ENCODE data around the gene EDN3. TPM values are rescaled to one million over a fixed set of nuclear protein-coding genes. Genes with fewer than 3 reads are reported as not detected.

The EDN3 gene
- total RNA-seq, 1 donor from 2014 or later, result 0.87 TPM

GRCh38 chr20:59318201-59318790 lies 17.9 kb downstream of the EDN3 start:
- Histone ChIP-seq H3K9me3 (no peaks in the 10 kb centered on the region), H3K27ac (no peak overlapping the region), H3K27me3 (peaks cover 8% of the 10 kb centered on the region), H3K4me1 (no peaks in the 10 kb centered on the region), H3K36me3 (no peaks in the 10 kb centered on the region), H3K4me3 (no peak overlapping the region)
- intact Hi-C loops (cut with DNase I), result no loop called here
- no peak for DNase-seq
- no peak for TF ChIP-seq CTCF (IDR thresholded peaks at IDR 0.05)
- ATAC-seq, result no peak

GRCh38 chr20:59318803-59319202 lies 18.4 kb downstream of the EDN3 start:
- ATAC-seq, result no peak
- Histone ChIP-seq H3K9me3 (no peaks in the 10 kb centered on the region), H3K4me1 (no peaks in the 10 kb centered on the region), H3K27me3 (peaks cover 8% of the 10 kb centered on the region), H3K27ac (no peak overlapping the region), H3K36me3 (no peaks in the 10 kb centered on the region), H3K4me3 (no peak overlapping the region)
- DNase-seq, result no peak
- TF ChIP-seq CTCF (IDR thresholded peaks at IDR 0.05), result no peak
- intact Hi-C loops (cut with DNase I), result no loop called here

GRCh38 chr20:59320426-59320825 lies 20.0 kb downstream of the EDN3 start:
- H3K4me1 ChIP-seq, result no peaks in the 10 kb centered on the region
- DNase-seq, result no peak
- H3K27me3 ChIP-seq, result no peaks in the 10 kb centered on the region
- intact Hi-C loops (cut with DNase I), result no loop called here
- H3K4me3 ChIP-seq, result no peak overlapping the region
- H3K9me3 ChIP-seq, result no peaks in the 10 kb centered on the region
- H3K27ac ChIP-seq, result no peak overlapping the region
- TF ChIP-seq CTCF (IDR thresholded peaks at IDR 0.05), result no peak
- H3K36me3 ChIP-seq, result no peaks in the 10 kb centered on the region
- ATAC-seq, result no peak

GRCh38 chr20:59320854-59321647 lies 20.6 kb downstream of the EDN3 start:
- intact Hi-C loops (cut with DNase I), result no loop called here
- no peaks in the 10 kb centered on the region for H3K27me3 ChIP-seq
- H3K36me3 ChIP-seq, result no peaks in the 10 kb centered on the region
- no peak for DNase-seq
- no peak overlapping the region for H3K4me3 ChIP-seq
- no peak for ATAC-seq
- H3K27ac ChIP-seq, result no peak overlapping the region
- no peaks in the 10 kb centered on the region for H3K9me3 ChIP-seq
- no peak for TF ChIP-seq CTCF (IDR thresholded peaks at IDR 0.05)
- no peaks in the 10 kb centered on the region for H3K4me1 ChIP-seq

GRCh38 chr20:59322081-59322480 lies 21.7 kb downstream of the EDN3 start:
- no peaks in the 10 kb centered on the region for H3K9me3 ChIP-seq
- TF ChIP-seq CTCF (IDR thresholded peaks at IDR 0.05), result no peak
- H3K27ac ChIP-seq, result no peak overlapping the region
- peaks cover under 1% of the 10 kb centered on the region for H3K27me3 ChIP-seq
- H3K36me3 ChIP-seq, result no peaks in the 10 kb centered on the region
- ATAC-seq, result no peak
- no peak overlapping the region for H3K4me3 ChIP-seq
- intact Hi-C loops (cut with DNase I), result no loop called here
- no peaks in the 10 kb centered on the region for H3K4me1 ChIP-seq
- no peak for DNase-seq

Measured in upper lobe of right lung (tissue), 1 donor.